Effector CD8-positive, alpha-beta T cell (primary cell): ENCODE data around the gene CDCP1.

ENCODE experiments used
- DNase-seq: peaks from one replicate; lab custom pipeline; 2025; lab: John Stamatoyannopoulos, UW

The CDCP1 gene

DNA sequence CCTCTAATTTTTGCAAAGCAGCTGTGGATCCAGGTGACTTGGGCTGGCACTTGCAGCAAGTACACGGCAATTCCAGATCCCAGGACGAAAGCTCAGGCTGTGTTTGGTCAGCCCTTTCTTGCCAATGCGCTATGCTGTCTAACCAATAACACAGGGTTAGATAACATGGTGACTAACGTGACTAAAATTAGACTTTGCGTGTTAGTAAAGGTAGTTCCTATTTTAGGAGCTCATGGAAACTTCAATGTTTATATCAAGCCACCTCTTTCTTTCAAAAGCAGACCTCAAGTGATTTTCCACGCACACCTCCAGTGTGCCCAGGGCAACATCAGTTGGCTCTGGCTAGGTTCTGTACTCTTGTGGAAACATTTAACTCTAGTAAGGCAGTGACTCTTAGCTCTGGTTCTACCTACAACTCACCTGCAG lies 32.5 kb downstream of the CDCP1 start:
- no peak for DNase-seq

DNA sequence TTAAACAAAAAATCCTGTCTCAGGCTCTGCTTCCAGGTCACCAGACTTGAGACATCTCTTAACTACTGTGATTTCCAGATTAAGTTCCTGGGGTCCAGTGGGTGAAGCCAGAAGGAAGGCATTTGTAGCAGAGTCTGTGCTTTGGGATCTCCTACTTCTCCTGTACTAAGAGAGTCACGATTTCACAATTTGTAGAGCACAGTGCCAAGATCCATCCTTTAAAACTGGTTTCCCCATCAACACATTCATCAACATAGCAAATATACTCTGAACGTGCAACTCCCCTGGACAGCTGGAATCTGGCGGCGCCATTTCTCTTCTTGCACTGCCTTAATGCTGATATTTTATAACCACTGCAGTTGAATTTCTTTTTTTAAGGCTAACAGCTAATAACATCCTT lies 33.2 kb downstream of the CDCP1 start:
- no peak for DNase-seq

DNA sequence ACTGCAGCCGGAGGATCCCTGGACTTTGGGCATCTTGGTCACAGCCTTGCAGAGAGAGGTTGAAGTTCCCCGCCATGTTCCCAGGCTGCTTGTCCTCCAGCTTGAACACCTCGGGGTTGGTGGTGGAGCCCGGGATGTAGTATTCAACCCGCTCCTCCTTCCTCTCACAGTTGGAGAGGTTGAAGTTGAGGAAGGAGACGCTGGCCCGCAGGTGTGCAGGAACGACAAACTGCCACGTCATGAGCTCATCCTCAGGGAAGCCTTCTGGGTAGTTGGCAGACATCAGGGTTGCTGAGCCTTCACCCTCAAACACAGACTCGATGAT lies 35.7 kb downstream of the CDCP1 start:
- DNase-seq, result no peak

DNA sequence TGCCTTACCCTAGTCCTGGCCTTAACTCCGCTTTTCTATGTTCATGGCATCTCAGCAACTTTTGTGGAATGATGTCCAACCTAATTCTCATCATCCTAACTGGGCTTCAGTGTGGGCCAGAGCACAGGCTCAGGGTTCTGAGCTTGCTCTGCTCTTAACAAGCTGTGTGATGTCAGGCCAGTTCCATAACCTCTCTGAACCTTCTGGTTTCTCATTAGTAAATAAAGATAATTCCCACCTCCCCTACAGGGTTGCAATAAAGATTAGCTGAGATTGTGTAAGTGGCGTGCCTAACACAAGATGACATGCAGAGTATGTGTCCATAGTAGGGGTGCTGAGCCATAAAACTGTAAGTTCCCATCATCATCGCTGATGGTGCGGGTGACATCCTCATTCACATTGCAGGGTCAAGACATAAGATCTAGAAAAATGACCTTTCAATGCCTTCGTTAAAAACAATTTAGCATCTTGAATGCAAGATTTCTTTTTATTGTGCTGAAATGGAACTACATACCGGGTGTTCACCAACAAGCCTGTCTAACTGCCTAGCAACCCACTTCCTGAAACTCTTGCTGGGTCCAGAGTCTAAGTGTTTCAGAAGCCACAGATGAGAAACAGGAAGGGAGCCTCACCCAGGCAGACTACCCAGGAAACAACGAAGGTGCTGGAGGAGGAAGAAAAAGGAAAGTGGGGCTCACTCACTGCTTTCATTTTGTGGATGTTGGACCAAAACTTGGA lies 36.2 kb downstream of the CDCP1 start:
- DNase-seq, result no peak

DNA sequence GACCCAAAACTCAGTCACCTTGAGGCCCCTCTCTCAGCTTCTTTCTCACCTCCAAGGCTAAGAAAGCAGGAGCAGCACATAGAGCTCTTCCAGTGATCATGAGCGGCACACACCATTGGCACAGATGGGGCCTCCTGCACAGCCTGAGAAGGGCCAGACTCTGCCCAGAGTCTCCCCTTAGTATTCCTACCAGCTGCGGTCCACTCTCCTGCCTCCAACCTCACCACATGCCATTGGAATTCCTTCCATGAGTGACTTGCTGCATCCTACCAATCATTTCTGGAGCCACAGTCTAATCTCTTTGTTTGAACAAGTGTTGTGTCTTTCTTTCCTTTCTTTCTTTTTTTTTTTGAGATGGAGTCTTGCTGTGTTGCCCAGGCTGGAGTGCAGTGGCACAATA lies 39.3 kb downstream of the CDCP1 start:
- DNase-seq, result no peak

DNA sequence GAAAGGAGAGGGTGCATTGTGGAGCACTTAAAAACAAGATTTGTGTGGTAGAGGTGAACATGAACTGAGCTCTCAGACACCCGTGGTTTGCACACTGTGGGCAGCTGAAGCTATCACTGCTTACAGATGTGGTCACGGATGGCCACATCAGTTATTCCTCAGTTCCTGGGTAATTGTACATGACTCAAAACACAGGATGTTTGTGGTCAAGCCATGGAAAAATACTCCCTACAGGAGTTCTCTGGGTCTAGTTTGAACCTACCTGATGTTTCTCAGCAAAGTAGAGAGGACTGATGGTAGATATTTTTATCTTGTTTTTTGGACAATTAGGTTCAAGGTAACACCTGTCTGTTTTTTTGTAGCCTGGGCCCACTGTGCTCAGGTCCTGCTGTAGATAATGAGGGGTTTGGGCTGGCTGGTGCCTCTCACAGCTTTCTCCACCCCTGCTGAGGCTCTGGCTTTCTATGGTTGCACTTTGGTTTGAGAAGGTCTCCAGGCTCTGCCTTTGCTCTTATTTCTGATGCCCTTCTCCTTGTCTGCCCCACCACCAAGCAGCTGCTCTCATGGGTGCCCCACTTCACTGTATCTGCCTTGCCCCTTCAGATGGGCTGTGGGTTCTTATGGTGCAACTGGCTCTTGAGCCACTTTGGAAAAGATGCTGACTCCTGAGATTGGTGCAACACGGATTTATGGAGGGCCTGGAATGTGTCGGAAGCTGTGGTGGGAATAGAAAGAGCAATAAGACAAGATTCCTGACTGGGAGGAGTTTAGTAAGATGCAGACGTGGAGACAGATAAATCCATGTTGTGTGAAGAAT lies 40.1 kb downstream of the CDCP1 start:
- DNase-seq, result peak; percentile 22

DNA sequence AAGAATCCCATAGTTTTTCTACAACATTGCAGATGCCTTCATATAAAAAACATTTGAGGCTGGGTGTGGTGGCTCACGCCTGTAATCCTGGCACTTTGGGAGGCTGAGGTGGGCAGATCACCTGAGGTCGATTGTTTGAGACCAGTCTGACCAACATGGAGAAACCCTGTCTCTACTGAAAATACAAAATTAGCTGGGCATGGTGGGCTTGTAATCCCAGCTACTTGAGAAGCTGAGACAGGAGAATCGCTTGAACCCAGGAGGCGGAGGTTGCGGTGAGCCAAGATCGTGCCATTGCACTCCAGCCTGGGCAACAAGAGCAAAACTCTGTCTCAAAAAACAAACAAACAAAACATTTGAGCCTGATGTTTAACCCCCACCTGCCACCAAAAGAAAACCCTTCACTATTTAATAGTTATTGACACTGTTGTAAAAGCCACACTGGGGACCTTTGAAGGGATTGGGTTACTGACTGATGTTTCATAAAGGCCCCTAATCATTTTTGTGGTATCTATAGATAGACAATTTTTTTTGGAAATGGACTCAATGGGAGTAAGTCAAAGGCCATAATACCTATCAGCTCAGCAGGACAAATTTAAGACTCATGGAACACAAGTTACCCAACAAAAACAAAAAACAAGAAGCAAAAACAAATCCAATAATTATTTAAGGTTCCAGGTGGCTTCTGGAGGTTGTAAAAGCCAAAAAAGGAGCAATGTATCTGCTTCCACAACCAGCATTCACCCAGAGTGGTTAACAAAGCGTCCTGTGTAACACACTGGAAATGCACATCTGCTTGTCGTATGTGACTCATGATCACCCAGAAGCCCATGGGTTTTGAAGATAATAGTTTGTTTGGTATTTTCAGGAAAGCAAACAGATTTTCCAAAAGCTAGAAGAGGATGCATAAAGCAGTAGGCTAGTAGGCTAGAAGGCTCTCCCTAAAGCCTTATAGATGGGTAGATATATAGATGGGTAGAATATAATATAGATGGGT lies 41.2 kb downstream of the CDCP1 start:
- DNase-seq, result no peak

DNA sequence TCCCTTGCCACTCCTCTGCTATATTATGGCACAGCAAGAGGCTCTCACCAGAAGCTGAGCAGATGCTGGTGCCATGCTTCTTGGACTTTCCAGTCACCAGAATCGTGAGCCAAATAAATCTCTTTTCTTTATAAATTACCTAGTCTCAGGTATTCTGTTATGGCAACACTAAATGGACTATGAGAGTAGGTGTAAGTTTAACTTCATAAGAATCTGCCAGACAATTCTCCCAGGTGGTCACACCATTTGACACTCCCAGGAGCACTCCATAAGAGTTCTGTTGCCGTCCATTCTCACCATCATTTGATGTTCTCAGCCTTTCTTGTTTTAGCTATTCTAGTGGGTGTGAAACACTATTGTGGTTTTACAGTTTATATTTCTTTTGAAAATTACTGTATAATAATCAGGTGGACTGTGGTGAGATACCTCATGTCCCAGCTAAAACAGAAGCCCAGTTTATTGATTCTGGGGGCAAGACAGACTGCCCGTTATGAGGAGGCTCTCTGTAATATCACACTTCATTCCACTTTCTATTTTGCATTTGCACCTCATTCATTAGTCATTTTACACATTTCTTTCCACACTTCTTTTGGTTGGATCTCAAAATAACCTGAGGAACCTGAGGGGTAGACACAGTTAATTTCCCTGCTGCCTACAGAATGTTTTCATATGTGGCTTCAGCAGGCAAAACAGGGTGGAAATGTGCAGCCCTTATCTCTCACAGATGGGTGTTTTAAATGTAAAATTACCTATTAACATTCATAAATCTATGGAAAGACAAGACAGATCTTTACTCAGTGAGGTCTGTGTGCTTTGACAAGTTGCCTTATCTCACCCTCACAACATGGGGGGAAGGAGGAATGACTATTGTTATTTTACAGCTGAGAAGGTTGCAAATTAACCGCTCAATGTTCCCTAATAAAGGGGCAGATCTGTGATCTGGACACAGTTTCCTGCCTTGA lies 42.1 kb downstream of the CDCP1 start:
- DNase-seq, result no peak

DNA sequence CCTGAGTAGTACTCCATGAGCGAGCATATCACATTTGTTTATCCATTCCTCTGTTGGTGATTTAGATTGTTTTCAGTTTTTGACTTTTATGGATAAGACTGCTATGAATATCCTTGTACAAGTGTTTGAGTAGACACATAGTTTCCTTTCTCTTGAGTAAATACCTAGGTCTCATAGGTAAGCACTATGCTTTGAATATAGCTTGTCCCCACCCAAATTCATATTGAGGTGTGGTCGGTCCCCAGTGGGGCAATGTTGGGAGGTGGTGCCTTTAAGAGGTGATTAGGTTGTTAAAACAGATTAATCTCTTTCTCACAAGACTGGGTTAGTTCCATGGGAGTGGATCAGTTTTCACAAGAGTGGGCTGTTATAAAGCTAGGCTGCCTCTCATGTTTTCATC lies 42.8 kb downstream of the CDCP1 start:
- no peak for DNase-seq

DNA sequence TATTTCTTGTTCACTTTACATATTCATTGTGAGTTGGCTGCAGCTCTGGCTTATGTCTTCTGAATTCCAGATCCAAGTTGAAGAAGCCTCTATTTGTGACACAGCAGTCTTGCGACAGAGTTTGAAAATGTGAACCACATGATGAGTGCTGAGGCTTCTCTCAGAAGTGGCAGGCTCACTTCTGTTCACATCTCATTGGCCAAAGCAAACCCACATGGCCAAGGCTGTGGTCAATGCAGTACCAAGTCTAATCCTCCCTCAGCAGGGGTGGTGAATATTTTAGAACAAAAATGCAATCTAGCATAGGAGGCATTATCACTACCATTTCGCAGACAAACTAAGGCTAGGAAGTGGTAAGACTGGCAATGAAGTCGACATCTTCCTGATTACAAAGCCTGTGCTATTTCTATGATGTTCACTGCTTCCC lies 45.2 kb downstream of the CDCP1 start:
- no peak for DNase-seq

DNA sequence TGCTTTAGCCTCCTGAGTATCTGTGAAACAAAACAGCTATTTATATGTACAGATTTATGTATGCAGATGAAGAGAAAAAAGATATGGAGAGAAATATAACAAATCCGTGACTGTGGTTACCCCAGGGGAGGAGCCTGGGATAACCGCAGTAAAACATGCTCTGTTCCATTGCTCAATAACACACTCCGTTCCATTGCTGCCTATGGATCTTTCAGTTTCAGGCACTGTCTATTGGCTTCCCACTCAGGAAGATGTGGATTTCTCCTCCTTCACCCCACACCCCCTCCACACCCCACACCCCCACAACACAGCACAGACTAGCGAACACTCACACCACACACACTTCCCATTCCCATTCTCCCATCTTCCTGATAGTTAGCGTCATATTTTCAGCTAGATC lies 47.9 kb downstream of the CDCP1 start:
- no peak for DNase-seq

DNA sequence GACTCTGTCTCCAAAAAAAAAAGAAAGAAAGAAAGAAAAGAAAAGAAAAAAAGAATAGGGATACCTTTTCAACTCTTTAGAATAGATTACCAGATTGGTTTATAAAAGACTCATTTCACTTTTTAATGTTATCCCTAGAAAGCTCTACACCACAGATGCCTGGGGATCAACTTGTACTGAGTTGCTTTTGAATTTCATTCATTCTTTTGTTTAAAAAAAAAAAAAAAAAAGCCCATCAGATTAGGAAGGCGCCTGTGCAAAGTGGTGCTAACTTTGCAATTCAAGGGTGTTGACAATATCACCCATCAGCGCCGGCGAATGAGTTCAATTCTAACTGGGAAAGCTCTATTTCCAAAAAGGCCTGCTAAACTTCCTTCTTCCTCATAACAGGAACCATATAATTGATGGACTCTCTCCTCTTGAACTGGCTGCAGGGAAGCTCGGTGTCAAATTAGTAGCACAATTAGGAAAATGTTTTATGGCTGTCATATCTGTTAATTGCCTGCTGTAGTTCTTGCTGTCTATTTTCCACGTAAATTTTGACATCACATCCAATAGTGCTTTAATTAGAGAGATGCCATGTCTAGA lies 48.8 kb downstream of the CDCP1 start:
- DNase-seq, result no peak

DNA sequence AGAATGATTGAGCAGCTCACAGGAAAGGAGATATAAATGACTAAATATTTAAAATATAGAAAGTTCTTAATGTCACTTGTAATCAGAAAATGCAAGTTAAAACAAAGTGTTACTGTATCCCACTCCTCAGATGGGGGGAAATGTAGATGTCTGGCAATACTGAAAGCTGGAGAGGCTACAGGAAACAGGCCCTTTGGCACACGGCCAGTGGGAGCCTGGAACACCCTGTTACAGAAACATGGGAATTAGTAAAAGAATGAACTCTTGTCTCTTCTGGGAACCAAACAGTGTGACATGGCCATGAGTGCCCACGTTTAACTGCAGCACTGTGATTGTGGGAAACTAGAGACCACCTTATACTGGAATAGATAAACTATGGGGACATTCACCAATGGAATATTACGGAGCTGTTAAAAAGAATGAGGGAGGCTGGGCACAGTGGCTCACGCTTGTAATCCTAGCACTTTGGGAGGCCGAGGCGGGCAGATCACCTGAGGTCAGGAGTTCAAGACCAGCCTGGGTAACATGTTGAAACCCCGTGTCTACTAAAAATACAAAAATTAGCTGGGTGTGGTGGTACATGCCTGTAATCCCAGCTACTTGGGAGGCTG lies 50.2 kb downstream of the CDCP1 start:
- DNase-seq, result no peak

DNA sequence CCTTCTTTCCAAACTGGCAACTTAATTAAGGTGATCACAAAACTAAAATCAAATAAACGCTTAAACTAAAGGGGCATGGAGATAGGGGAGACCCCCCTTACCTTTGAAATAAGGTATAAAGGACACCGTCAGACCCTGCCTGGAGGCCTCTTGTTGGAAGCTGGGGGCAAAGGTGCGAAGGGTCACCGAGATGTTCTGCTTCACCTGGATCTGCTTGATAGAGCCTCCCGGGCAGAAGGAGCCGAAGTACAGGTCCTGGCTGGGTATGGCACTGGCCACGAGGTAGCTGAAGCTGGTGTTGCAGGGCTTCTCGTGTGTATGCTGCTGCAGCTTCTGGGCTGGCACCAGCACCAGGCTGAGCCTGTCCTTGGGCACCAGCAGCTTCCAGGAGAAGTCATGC lies 53.0 kb downstream of the CDCP1 start:
- DNase-seq, result no peak

DNA sequence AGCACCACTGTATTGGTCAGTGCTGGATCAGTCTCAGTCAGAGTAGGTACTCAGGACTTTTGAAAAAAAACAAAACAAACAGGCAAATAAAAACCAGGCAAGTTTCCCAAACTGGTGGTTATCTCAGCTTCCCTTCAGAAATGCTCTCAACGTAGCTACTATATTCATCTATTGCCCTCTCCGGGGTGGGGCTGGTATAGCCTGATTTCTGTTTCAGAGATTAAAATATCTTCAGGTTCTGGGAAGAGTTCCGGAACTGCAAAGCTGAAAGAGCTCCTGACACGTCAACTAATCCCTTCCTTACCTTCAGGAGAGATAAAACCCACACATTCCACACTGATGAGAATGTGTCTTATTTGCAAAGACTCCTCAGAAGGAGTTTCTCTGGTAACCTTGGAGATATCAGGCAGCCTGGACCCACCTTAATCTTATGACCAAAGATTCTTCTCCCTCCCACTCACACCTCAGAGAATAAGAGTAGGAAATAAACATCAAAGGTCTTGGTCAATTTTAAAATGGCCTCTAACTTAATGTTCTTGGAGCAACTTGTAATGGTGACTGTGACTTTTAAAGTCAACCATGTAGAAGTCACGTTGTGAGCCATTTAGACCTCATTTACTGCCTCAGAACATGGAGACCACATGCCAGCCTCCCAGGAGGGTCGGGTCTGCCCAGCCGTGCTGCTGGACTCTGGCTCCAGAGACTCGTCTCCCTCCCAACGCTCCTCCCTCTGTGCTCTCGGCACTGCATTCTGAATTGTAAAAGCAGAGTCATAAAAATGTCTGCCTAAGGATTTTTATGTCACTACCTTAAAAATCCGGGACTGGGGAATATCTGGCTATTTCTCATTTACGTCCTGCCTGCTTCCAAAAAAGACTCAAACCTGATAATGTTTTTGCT lies 53.8 kb downstream of the CDCP1 start:
- DNase-seq, result no peak

DNA sequence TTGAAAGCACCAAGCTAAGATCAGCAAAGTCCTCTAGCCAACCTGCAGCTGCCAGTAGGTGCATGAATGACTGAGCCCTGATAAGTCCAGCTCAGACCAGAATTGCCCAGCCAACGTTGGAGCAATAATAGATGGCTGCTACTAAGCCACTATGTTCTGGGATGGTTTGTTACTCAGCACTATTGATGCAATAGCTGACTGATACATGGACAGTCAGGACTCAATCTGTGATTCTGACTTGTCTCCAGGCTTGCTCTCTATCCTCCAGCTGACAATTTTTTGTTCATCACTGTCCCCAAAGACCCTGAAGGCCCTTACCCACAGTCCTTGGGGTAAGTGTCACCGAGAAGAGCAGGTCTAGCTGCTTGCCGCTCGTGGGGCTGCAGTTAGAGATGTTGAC lies 55.3 kb downstream of the CDCP1 start:
- DNase-seq, result no peak

DNA sequence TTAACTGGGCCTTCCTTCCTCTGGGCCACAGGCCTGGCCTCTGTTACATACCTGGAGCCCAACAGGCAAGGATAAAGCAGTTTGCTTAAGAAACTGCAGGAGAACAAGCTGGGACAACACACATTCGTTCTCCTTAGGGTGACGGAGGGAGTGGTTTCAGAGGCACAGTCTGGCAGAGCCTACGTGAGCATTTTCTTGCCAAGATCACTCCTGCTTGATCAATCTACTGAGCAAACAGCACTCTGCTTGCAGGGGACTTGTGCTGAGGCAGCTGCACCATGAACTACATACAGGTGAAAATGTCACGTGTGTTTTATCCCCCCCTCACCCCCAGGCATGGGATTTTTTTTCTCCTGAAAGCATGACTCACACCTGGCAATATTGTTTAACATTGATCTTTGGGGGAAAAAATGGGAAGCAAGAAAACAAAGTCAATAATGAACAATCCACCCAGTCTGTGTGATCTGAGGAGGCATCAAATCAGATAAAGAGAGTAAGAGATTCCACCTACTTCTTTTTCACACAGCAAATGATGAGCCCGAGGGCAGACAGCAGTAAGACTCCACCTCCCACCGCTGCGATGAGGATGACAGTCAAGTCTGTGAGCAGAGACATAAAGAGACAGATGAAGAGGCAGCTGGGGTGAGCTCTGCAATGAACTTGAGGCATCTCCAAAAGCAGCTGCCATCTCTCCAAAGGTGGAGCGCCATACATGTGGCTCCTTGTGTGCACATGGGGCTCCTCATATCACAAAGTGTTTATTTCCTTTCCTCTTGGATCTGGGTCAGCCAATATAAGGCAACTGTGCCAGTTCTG lies 57.4 kb downstream of the CDCP1 start:
- DNase-seq, result no peak

DNA sequence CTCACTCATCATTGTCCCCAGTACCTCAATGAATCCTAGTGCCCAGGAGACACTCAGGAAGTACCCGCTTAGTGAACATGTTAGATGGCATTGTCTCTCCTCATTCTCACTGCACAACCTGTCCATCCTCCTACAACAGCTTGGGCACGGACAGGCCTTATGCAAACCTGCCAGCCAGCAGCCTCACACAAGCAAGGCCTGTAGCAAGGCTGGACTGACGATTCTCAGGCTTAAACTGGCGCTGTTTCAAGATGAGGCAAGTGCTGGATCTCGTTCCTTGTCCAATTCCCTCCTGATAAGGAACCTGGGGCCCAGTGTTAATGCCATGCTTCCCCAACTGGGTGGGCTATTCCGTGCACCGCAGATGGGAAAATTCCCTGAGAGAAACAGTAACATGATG lies 59.0 kb downstream of the CDCP1 start:
- no peak for DNase-seq
